IMR-90 (cell line): ENCODE data around the gene TFE3.

Source experiments
- CEBPB ChIP-seq: IDR thresholded peaks from 2 replicates; pipeline ENCODE4 v1.6.1; 2012; ENCODE audit warnings: low read depth, low read length, improper control_type of control experiment
- CHD1 ChIP-seq: IDR thresholded peaks from 2 replicates; pipeline ENCODE4 v1.6.1; 2012; ENCODE audit warnings: low read depth, low read length, improper control_type of control experiment
- ELK1 ChIP-seq: fragments of 150-350 bp; IDR thresholded peaks from 2 replicates; pipeline ENCODE4 v1.6.1; 2016; ENCODE audit warnings: low read depth, mild to moderate bottlenecking, low read length, moderate library complexity, borderline replicate concordance
- MAFK ChIP-seq: IDR thresholded peaks from 2 replicates; pipeline ENCODE4 v1.6.1; 2012; ENCODE audit warnings: low read depth, low read length, improper control_type of control experiment
- POLR2A ChIP-seq: IDR thresholded peaks from 2 replicates; pipeline ENCODE4 v1.6.1; 2012; ENCODE audit warnings: mild to moderate bottlenecking, low read depth, low read length
- RAD21 ChIP-seq: IDR thresholded peaks from 2 replicates; pipeline ENCODE4 v1.6.1; 2012; ENCODE audit warnings: low read length, improper control_type of control experiment
- RCOR1 ChIP-seq: IDR thresholded peaks from 2 replicates; pipeline ENCODE4 v1.6.1; 2012; ENCODE audit warnings: mild to moderate bottlenecking, low read length, improper control_type of control experiment; ENCODE audit not compliant: insufficient replicate concordance
- RFX5 ChIP-seq: IDR thresholded peaks from 2 replicates; pipeline ENCODE4 v1.8.0; 2012; ENCODE audit warnings: low read depth, mild to moderate bottlenecking, low read length, moderate library complexity
- SMC3 ChIP-seq: fragments of 150-350 bp; IDR thresholded peaks from 2 replicates; pipeline ENCODE4 v1.6.1; 2016; ENCODE audit warnings: low read depth, mild to moderate bottlenecking, antibody characterized with exemption, low read length, moderate library complexity
- TF ChIP-seq, protein P1 (sequence below): conservative IDR thresholded peaks from 2 replicates; pipeline ENCODE4 v1.5.1; 2012; ENCODE audit warnings: mild to moderate bottlenecking, low read depth, low read length, improper control_type of control experiment
- TF ChIP-seq, protein P2 (sequence below): fragments of 150-350 bp; IDR thresholded peaks from 2 replicates; pipeline ENCODE4 v1.6.1; 2017; ENCODE audit warnings: mild to moderate bottlenecking, antibody characterized with exemption, low read length, low read depth

DNA sequence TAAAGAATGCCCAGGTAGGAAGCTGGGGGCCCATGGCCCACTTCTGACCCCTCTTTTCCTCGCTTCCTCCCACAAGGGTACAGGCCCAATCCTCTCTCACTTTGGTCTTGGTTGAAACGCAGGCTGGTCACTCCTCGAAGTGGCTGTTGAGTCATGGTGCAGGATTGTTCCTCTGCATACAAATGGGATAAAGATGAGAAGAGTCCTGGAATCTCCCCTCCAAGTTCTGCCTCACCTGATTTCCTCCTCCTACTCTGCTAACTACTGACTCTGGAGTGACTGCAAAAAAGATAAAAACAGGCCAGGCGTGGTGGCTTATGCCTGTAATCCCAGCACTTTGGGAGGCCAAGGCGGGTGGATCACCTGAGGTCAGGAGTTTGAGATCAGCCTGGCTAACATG is 34.8 kb upstream of the TFE3 start:
- no peak for TF ChIP-seq MAFK
- TF ChIP-seq, protein P1, sequence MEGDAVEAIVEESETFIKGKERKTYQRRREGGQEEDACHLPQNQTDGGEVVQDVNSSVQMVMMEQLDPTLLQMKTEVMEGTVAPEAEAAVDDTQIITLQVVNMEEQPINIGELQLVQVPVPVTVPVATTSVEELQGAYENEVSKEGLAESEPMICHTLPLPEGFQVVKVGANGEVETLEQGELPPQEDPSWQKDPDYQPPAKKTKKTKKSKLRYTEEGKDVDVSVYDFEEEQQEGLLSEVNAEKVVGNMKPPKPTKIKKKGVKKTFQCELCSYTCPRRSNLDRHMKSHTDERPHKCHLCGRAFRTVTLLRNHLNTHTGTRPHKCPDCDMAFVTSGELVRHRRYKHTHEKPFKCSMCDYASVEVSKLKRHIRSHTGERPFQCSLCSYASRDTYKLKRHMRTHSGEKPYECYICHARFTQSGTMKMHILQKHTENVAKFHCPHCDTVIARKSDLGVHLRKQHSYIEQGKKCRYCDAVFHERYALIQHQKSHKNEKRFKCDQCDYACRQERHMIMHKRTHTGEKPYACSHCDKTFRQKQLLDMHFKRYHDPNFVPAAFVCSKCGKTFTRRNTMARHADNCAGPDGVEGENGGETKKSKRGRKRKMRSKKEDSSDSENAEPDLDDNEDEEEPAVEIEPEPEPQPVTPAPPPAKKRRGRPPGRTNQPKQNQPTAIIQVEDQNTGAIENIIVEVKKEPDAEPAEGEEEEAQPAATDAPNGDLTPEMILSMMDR: no peak
- no peak for TF ChIP-seq POLR2A
- TF ChIP-seq SMC3: no peak
- TF ChIP-seq RAD21: no peak
- no peak for TF ChIP-seq RFX5
- no peak for TF ChIP-seq RCOR1
- no peak for TF ChIP-seq CHD1
- TF ChIP-seq, protein P2, sequence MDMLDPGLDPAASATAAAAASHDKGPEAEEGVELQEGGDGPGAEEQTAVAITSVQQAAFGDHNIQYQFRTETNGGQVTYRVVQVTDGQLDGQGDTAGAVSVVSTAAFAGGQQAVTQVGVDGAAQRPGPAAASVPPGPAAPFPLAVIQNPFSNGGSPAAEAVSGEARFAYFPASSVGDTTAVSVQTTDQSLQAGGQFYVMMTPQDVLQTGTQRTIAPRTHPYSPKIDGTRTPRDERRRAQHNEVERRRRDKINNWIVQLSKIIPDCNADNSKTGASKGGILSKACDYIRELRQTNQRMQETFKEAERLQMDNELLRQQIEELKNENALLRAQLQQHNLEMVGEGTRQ: no peak
- TF ChIP-seq CEBPB: no peak
- no peak for TF ChIP-seq ELK1
